Measurements from ENCODE around the gene APOA4.

GRCh38 chr11:116847612-116848011 lies 24.5 kb upstream of the APOA4 start:
- TF ChIP-seq CTCF (conservative IDR thresholded peaks at IDR 0.05; ENCODE audit: low read depth in 2 of 2) (no peak), EZH2 (IDR thresholded peaks at IDR 0.05; ENCODE audit: low read depth, unreplicated experiment) (no peak), EZH2phosphoT487 (IDR thresholded peaks at IDR 0.05; ENCODE audit: unreplicated experiment) (no peak), POLR2AphosphoS5 (IDR thresholded peaks at IDR 0.05; ENCODE audit: low read depth) (no peak), CREB1 (CRISPR knock-in tag; IDR thresholded peaks at IDR 0.05; ENCODE audit: low read depth) (no peak), JUNB (IDR thresholded peaks at IDR 0.05; ENCODE audit: unreplicated experiment) (no peak), REST (IDR thresholded peaks at IDR 0.05; ENCODE audit: unreplicated experiment) (no peak), STAT1 (IDR thresholded peaks at IDR 0.05; ENCODE audit: unreplicated experiment) (no peak), NANOG (IDR thresholded peaks at IDR 0.05; ENCODE audit: borderline replicate concordance) (no peak), ZNF462 (CRISPR knock-in tag; IDR thresholded peaks at IDR 0.05) (no peak)
